Neural progenitor cell (in vitro differentiated cells): ENCODE measurements around the gene THEM4. TPM values are rescaled to one million over a fixed set of nuclear protein-coding genes. Genes with fewer than 3 reads are reported as not detected.

Experiments used
- DNase-seq: peaks from one replicate; pipeline ENCODE4 v3.0.0-alpha.2; 2016; ENCODE audit warnings: low spot score
- H2AFZ ChIP-seq: fragments of 200-600 bp; sonication (generic); replicated peaks from 2 replicates; pipeline ENCODE4 v1.6.1; 2016; ENCODE audit warnings: antibody characterized with exemption
- H3F3A ChIP-seq: fragments of 200-600 bp; sonication (generic); 2 replicates; pipeline ENCODE4 v1.6.1; 2016; ENCODE audit warnings: antibody characterized with exemption, low read depth
- H3K27ac ChIP-seq: fragments of 200-600 bp; sonication (generic); 2 replicates; pipeline ENCODE4 v1.5.1; 2016; ENCODE audit warnings: mild to moderate bottlenecking
- H3K27me3 ChIP-seq: fragments of 200-600 bp; sonication (generic); 2 replicates; pipeline ENCODE4 v1.6.1; 2016; ENCODE audit warnings: mild to moderate bottlenecking, moderate library complexity
- H3K36me3 ChIP-seq: fragments of 200-600 bp; sonication (generic); 2 replicates; pipeline ENCODE4 v1.5.1; 2016
- H3K4me1 ChIP-seq: fragments of 200-600 bp; sonication (generic); 2 replicates; pipeline ENCODE4 v1.6.1; 2016; ENCODE audit warnings: mixed run types
- H3K4me2 ChIP-seq: fragments of 200-600 bp; sonication (generic); 2 replicates; pipeline ENCODE4 v1.6.1; 2016
- H3K4me3 ChIP-seq: fragments of 200-600 bp; sonication (generic); 2 replicates; pipeline ENCODE4 v1.5.1; 2016
- H3K79me2 ChIP-seq: fragments of 200-600 bp; sonication (generic); 2 replicates; pipeline ENCODE4 v1.6.1; 2016; ENCODE audit warnings: low read depth
- H3K9ac ChIP-seq: fragments of 200-600 bp; sonication (generic); 2 replicates; pipeline ENCODE4 v1.6.1; 2016
- H3K9me3 ChIP-seq: fragments of 200-600 bp; sonication (generic); 2 replicates; pipeline ENCODE4 v1.5.1; 2016; ENCODE audit warnings: low read depth
- H4K20me1 ChIP-seq: fragments of 200-600 bp; sonication (generic); 2 replicates; pipeline ENCODE4 v1.6.1; 2016; ENCODE audit warnings: low read depth
- H3K27ac Mint-ChIP-seq: 3 replicates; pipeline ENCODE4 v1.8.0; 2021; ENCODE audit warnings: mixed read lengths
- H3K27me3 Mint-ChIP-seq: 2 replicates; pipeline ENCODE4 v1.8.0; 2022; ENCODE audit warnings: low read depth, mild to moderate bottlenecking, inconsistent platforms, moderate library complexity, mixed read lengths; ENCODE audit not compliant: insufficient read depth
- H3K36me3 Mint-ChIP-seq: 3 replicates; pipeline ENCODE4 v1.8.0; 2021; ENCODE audit warnings: mixed read lengths
- H3K4me1 Mint-ChIP-seq: 3 replicates; pipeline ENCODE4 v1.8.0; 2021; ENCODE audit warnings: mixed read lengths
- H3K4me3 Mint-ChIP-seq: 3 replicates; pipeline ENCODE4 v1.8.0; 2021; ENCODE audit warnings: mild to moderate bottlenecking, moderate library complexity, mixed read lengths
- H3K9me3 Mint-ChIP-seq: 3 replicates; pipeline ENCODE4 v1.8.0; 2020; ENCODE audit warnings: mixed read lengths
- EZH2 ChIP-seq: fragments of 200-600 bp; sonication (generic); IDR thresholded peaks from 2 replicates; pipeline ENCODE4 v1.6.1; 2017; ENCODE audit warnings: antibody characterized with exemption, mild to moderate bottlenecking, moderate library complexity
- EZH2phosphoT487 ChIP-seq: fragments of 200-600 bp; sonication (generic); IDR thresholded peaks from 2 replicates; pipeline ENCODE4 v1.6.1; 2017; ENCODE audit warnings: antibody characterized with exemption
- total RNA-seq: library from RNA; depleted of rRNA; stranded (reverse); fragments of >200 nt; gene quantifications from 2 replicates; pipeline ENCODE4 v1.2.3, GENCODE V29; 2015; ENCODE audit warnings: low replicate concordance
- TF ChIP-seq, protein P1 (sequence below): fragments of 200-600 bp; sonication (generic); IDR thresholded peaks from 2 replicates; pipeline ENCODE4 v1.5.1; 2017; ENCODE audit warnings: antibody characterized with exemption, mild to moderate bottlenecking

THEM4 gene
- total RNA-seq, 1 donor from 2014 or later = 14.1 TPM

DNA sequence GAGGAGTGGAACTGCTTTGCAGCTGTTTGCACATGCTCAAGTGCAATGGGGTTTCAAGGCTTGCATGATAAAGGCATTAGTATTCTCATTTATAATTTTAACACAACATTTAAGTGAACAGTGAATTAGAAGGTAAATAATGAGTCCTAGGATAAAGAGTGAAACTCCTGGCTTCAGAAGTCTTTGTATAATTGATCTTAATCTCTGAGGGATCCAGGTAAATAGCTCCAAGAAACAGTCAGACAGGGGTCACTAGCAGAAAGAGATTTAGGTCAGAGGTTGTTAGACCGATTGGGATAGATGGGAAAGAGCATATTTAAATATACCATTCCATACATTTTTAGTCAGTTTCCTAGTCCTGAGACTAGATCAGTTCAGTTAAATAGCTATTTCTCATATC lies 14.1 kb upstream of the THEM4 start:
- no peak for DNase-seq
- TF ChIP-seq EZH2 = no peak
- no peaks in the 10 kb centered on the region for H3K36me3 ChIP-seq
- no peaks in the 10 kb centered on the region for H3K27me3 ChIP-seq
- Mint-ChIP-seq H3K4me3 (no peak overlapping the region), H3K27me3 (no peaks in the 10 kb centered on the region), H3K9me3 (no peaks in the 10 kb centered on the region), H3K4me1 (peaks cover 4% of the 10 kb centered on the region), H3K36me3 (no peaks in the 10 kb centered on the region), H3K27ac (no peak overlapping the region)
- no peak overlapping the region for H3K4me3 ChIP-seq
- H3F3A ChIP-seq = no peaks in the 10 kb centered on the region
- no peak overlapping the region for H3K27ac ChIP-seq
- no peak overlapping the region for H2AFZ ChIP-seq
- H3K9me3 ChIP-seq = no peaks in the 10 kb centered on the region
- H3K4me1 ChIP-seq = no peaks in the 10 kb centered on the region
- H3K9ac ChIP-seq = no peak overlapping the region
- H3K79me2 ChIP-seq = no peaks in the 10 kb centered on the region
- H3K4me2 ChIP-seq = no peak overlapping the region
- no peaks in the 10 kb centered on the region for H4K20me1 ChIP-seq

DNA sequence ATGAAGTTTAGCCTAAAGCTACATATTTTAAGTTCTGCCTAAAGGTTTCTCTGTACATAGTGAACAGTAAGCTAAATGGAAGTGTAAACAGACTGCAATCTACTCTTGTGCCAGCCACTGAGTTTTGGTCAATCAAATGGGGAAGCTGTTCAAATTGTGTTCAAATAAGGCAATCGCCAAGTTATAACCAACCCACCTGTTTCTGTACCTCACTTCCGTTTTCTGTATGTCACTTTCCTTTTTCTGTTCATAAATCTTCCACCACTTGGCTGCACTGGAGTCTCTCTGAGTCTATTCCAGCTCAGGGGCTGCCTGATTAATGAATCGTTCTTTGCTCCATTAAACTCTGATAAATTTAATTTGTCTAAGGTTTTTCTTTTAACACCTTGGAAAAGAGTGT lies 10.8 kb upstream of the THEM4 start:
- H3K9ac ChIP-seq = no peak overlapping the region
- no peak overlapping the region for H3K4me3 Mint-ChIP-seq
- H2AFZ ChIP-seq = no peak overlapping the region

DNA sequence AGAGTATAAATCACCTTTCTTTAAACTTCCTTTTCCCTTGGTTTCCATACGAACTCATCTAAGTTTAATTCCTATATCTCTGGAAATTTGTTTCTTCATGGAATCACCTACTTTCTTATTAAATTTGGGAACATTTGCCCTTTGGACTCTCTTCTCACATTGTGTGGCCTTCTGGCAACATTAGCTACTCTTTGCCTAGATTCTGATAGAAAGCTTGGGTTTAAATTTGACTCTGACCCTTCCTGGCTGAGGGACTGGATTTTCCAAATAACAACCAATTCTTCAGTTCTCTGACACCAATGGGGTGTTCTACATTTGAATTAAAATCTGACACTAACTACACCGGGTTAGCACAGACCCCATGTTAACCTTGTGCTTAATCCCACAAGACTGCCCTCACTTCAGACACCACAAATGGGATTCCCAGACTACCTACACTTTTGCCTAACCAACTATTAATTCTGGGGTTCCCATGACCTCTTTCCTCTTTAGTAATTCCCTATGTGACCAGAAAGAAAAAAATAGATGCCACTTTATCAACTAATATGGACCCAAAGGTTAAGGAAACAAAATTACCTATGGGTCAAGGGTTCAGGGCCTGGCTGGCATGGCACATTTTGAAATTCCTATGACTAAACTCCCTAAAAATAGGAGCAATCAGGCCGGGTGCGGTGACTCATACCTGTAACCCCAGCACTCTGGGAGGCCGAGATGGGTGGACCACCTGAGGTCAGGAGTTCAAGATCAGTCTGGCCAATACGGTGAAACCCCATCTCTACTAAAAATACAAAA lies 9.7 kb upstream of the THEM4 start:
- no peaks in the 10 kb centered on the region for H3K9me3 Mint-ChIP-seq

More for the DNA sequence above, 10.8 kb upstream of the THEM4 start:
- no peaks in the 10 kb centered on the region for H4K20me1 ChIP-seq
- H3K27me3 Mint-ChIP-seq = peaks cover 2% of the 10 kb centered on the region
- no peaks in the 10 kb centered on the region for H3K36me3 ChIP-seq
- TF ChIP-seq, protein P1, sequence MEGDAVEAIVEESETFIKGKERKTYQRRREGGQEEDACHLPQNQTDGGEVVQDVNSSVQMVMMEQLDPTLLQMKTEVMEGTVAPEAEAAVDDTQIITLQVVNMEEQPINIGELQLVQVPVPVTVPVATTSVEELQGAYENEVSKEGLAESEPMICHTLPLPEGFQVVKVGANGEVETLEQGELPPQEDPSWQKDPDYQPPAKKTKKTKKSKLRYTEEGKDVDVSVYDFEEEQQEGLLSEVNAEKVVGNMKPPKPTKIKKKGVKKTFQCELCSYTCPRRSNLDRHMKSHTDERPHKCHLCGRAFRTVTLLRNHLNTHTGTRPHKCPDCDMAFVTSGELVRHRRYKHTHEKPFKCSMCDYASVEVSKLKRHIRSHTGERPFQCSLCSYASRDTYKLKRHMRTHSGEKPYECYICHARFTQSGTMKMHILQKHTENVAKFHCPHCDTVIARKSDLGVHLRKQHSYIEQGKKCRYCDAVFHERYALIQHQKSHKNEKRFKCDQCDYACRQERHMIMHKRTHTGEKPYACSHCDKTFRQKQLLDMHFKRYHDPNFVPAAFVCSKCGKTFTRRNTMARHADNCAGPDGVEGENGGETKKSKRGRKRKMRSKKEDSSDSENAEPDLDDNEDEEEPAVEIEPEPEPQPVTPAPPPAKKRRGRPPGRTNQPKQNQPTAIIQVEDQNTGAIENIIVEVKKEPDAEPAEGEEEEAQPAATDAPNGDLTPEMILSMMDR = no peak
- no peak for TF ChIP-seq EZH2
- no peaks in the 10 kb centered on the region for H3K9me3 ChIP-seq
- no peaks in the 10 kb centered on the region for H3K27me3 ChIP-seq
- H3K36me3 Mint-ChIP-seq = no peaks in the 10 kb centered on the region
- no peaks in the 10 kb centered on the region for H3F3A ChIP-seq
- no peak overlapping the region for H3K4me3 ChIP-seq
- peaks cover 4% of the 10 kb centered on the region for H3K4me1 Mint-ChIP-seq
- no peaks in the 10 kb centered on the region for H3K79me2 ChIP-seq
- no peak for DNase-seq
- no peak overlapping the region for H3K27ac ChIP-seq
- H3K4me1 ChIP-seq = no peaks in the 10 kb centered on the region
- H3K27ac Mint-ChIP-seq = no peak overlapping the region
- H3K4me2 ChIP-seq = no peak overlapping the region
- H3K9me3 Mint-ChIP-seq = no peaks in the 10 kb centered on the region

DNA sequence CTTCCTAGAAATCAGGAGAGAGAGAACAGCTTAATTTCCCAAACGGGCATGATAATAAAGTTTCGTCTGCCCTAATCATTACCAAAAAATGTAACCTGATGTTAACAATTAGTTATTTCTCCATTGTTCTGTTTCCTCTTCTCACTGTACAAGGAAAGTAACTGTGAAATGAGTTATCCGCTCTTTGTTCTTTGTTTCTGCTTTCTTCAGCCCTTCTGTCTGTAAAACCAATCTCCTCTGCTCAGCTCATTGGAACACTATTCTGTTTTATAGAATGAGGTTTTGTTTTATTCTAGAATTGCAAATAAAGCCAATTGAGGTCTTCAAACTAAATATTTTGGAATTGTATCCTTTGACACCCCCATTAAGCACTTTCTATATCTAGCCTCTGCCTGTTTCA lies 8.8 kb upstream of the THEM4 start:
- Mint-ChIP-seq H3K36me3 (no peaks in the 10 kb centered on the region), H3K4me1 (peaks cover 4% of the 10 kb centered on the region), H3K4me3 (no peak overlapping the region), H3K9me3 (peaks cover 2% of the 10 kb centered on the region), H3K27me3 (peaks cover 2% of the 10 kb centered on the region), H3K27ac (no peak overlapping the region)
- Histone ChIP-seq H3K4me2 (no peak overlapping the region), H3K79me2 (no peaks in the 10 kb centered on the region), H3K36me3 (no peaks in the 10 kb centered on the region), H3K9ac (no peak overlapping the region), H3K9me3 (peaks cover under 1% of the 10 kb centered on the region), H3F3A (no peaks in the 10 kb centered on the region), H3K4me3 (no peak overlapping the region), H4K20me1 (no peaks in the 10 kb centered on the region), H3K27me3 (no peaks in the 10 kb centered on the region), H2AFZ (no peak overlapping the region), H3K4me1 (no peaks in the 10 kb centered on the region), H3K27ac (no peak overlapping the region)
- TF ChIP-seq, protein P1 = no peak
- no peak for TF ChIP-seq EZH2phosphoT487
- TF ChIP-seq EZH2 = no peak
- no peak for DNase-seq

More for the DNA sequence above, 9.7 kb upstream of the THEM4 start:
- H2AFZ ChIP-seq = no peak overlapping the region
- H3K9me3 ChIP-seq = no peaks in the 10 kb centered on the region
- H3K4me1 Mint-ChIP-seq = peaks cover 4% of the 10 kb centered on the region
- no peaks in the 10 kb centered on the region for H3K36me3 ChIP-seq
- no peaks in the 10 kb centered on the region for H4K20me1 ChIP-seq
- H3K4me3 Mint-ChIP-seq = no peak overlapping the region
- no peaks in the 10 kb centered on the region for H3K79me2 ChIP-seq
- no peaks in the 10 kb centered on the region for H3K27me3 ChIP-seq
- no peak overlapping the region for H3K27ac Mint-ChIP-seq
- DNase-seq = no peak
- peaks cover 2% of the 10 kb centered on the region for H3K27me3 Mint-ChIP-seq
- H3K9ac ChIP-seq = no peak overlapping the region
- TF ChIP-seq, protein P1 = no peak
- TF ChIP-seq EZH2phosphoT487 = no peak
- no peak for TF ChIP-seq EZH2
- H3K36me3 Mint-ChIP-seq = no peaks in the 10 kb centered on the region
- no peak overlapping the region for H3K4me2 ChIP-seq
- H3F3A ChIP-seq = no peaks in the 10 kb centered on the region
- no peaks in the 10 kb centered on the region for H3K4me1 ChIP-seq
- no peak overlapping the region for H3K27ac ChIP-seq
- no peak overlapping the region for H3K4me3 ChIP-seq
